IPS-NIHi7 (cell line): ENCODE data around the gene OR13J1.
A peak's percentile ranks its signal among the peaks of the same experiment; 100 is the strongest.

Experiments
- DNase-seq: peaks from one replicate; pipeline ENCODE4 v3.0.0; 2012; ENCODE audit warnings: mixed read lengths; ENCODE audit errors: extremely low spot score

The OR13J1 gene

DNA sequence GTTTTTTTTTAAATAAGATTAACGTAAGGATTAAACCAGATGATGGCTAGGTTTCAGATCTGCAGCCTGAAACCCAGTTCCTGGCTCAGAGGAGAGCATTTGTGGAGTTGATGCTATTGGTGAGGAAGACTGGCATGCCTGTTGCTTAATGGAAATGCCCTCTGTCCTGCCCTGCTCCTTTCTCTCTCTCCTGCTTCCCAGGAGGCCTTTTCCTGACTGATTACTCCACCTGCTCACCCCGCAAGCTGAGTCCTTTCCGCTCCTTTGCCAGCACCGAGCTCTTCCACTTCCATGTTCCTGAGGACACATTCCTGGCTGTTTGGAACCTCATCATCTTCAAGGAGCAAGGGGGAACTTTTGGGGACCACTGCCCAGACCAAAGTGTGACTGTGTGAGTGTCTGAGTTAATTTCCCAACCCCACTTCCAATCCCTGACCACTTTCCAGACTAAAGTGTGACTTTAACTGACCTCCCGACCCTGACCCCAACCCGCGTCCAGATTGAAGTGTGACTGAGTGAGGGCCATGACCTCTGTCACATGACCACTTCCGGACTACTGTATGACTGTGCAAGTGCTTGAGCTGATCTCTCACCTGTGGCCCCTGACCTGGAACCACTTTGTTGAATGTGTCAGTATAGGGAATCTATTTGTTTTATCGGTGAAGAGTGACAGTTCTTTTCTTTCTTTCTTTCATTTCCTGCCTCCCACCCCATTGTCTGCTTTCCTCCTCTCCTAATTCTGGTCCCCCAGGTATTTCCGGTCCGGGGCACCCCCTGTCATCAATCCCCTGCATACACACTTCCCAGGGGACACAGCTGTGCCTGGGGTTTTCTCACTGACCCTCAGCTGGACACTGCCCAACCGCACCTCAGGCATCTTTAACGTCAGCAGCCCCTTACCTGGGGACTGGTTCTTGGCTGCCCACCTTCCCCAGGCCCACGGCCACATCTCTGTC lies 35.7 kb downstream of the OR13J1 start:
- no peak for DNase-seq

DNA sequence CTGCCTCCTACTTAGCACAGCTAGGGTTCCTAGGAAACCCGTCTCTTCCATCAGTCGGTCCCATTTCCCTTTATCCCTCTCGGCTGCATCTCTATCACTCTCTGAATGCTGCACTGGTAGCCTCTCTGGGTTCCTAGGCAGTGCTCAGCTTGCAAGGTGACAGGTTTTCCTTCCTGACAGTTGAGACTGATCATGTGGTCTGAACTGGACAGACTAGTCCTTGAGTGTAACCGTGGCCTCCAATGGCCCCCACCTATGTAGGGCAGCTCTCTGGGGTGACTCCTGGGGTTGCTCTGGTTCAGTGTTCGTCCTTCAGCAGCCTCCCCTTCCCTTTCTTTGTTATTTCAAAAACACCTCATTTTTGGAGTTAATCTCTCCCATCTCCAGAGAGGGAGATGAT lies 37.4 kb downstream of the OR13J1 start:
- no peak for DNase-seq

DNA sequence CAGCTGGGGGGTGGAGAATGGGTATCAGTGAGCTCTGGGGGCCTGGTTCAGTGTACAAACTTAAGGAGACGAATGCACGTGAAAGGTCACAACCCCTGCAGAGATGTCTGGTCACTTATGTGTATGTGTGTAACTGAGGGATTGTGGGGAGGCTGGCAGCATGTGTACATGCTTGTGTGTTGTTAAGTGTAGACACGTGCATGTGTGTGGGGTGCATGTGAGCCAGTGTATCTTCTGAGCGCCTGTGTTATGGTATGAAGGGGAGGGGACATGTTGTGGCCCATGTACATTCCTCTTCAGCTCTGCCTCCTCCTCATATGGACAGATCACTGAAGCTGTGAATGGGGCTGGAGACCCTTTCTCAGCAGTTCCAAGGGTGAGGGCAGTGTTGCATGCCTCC lies 39.2 kb downstream of the OR13J1 start:
- no peak for DNase-seq

DNA sequence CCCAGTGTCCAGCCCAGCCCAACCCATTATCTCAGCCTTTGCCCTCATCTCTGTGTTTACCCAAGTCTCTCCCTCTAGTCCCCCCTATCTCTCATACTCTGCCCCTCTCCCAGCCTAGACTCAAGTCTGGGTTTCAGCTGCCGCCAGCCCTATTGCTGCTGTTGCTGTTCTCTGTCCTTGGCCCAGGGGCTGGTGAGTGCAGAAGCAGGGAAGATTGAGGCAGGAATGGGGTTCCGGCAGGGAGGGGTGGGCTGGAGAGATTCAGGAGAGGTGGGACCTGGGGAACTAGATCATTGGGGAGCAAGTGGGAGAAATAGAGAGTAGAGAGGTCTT lies 40.5 kb downstream of the OR13J1 start:
- no peak for DNase-seq

DNA sequence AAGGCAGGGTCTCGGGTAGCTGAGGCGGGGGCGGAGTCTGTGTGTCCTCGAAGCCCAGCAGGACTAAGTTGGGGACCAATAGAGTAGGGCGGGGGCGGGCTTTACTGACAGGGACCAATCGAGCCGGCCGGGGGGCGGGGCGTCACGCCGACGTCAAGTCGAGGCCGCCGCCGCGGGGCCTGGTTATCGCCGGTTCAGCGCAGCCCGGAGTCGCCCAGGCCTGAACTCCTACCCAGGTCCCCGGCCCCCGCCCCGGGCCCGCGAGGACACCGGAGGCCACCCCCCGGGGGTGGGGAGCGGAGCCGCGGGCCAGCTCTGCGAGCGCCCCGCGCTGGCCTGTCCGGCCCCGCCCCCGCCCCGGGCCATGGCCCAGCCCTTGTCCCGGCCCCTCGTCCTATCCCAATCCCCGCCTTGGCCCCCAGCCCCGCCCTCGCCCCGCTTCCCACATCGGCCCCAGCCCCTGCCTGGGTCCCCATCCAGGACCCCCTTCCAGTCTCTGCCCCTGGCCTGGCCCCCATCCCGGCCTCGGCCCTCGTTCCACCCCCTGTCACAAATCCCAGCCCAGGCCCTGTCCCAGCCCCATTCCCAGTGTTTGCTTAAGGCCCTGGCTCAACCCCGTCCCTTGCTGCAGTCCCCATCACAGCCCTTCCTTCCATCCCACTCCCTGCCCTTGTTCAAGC lies 41.0 kb downstream of the OR13J1 start, which contains the start of gene TMEM8B:
TMEM8B (plus strand) TSS at position 145 of the 680 bp plus-strand sequence; CDS start at position 365, 220 bp downstream.
- peak; percentile 97 for DNase-seq

DNA sequence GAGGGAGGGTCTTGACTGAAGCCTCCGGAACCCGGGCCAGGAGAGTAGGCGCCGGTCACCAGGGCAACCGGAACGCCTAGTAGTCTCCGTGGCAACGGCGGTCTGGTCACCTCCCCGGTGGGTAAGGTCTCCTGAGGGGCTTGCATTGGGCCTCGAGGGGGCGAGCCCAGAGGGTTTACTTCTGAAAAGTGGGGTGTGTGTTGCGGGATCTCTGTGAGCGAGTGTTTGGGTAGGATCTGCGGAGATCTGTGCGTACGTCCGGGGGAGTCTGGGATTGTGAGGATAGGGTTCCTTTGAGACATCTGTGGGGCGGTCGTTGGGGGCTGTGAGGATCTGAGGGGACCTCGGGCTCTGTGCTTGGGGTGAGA lies 41.5 kb downstream of the OR13J1 start, which contains the start of gene FAM221B:
FAM221B (minus strand) TSS at position 17 of the 368 bp plus-strand sequence. CDS start 2,571 bp downstream, outside the sequence.
- peak; percentile 50 for DNase-seq

DNA sequence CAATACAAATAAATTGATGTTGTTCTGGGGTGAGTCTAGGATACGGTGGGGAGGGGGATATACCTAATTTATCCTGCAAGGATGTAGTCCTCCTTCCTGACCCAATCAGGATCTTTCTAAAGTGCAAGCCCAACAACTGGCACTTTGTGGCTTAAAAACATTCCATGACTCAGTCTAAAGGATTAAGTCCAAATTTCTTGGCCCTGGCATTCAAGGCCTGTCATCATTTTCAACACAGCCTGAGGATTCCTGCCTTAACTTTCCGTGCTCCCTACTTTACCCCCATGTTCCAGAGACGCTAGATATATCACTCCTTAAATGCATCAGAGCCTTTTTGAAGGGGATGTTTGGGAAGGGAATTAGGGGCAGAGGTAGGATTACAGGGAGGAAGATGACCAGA lies 42.7 kb downstream of the OR13J1 start:
- no peak for DNase-seq

DNA sequence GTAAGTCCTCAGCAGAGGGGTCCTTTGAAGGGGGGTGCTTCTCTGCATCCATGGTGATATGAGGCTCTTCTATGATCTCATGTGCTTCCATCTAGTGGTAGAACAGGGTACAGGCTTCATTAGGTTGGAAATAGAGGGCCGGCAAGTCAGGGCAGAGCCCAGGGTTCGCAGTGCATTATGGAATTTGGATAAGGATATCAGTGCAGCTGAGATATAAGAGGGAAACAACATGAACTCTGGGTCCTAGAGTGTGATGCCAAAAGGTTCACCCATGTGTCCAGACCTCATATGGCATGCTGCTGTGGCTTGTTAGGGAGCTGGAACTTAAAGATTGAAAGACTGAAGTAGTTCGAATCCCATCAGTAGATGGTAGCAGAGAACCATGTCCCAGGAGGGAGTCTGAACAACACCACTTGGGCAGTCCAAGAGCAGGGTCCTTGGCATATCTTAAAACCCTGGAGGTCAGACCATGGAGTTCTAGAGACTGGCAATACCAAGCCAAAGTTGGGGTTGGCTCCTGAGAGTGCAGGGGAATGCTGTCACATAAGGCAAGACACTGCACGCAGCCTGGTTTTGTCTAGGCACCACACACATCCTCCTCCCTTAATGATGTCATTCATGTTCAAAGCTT lies 44.0 kb downstream of the OR13J1 start:
- DNase-seq: peak; percentile 54

DNA sequence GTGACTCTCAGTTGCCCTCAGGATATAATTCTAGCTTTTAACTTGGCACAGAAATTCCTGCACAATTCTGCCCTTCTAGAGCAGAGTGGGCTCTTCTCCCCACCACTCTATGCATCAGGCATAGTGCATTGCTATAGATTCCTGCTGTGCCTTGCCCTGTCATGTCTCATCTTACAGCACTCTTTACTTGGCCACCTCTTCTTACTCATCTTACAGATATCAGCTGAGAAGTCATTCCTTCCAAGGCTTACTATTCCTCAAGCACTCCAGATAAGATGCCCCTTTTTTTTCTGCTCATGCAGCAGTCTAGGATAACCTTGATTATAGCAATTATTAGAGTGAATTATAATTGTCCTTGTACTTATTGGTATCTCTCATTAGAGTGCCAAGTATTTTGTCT lies 47.3 kb downstream of the OR13J1 start:
- no peak for DNase-seq

DNA sequence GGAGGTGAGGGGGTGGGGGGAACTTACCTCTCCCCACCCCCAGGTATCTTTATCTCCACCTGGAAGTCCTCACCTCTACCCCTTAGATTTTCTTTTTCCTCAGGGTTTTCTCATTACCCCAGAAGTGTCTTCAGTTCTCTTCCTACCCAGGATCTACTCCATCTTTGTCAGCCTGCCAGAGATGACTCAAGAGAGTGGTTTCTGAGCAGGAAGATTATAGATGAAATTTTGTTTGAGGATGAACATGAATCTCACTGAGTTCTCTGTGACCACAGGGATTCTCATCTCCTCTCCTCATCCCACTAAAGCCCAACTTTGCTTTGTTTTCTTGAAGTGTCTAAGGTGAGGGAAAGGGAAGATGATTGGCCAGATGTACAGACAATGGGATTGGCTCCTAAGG lies 50.1 kb downstream of the OR13J1 start:
- DNase-seq: no peak
